DMS53 treated with DMSO at 0.1 percent for 48 hours (cell line): ENCODE data around the gene UBASH3B.
A peak's percentile ranks its signal among the peaks of the same experiment; 100 is the strongest.
"Not testable (repeated sequence)": the region's sequence is repeated elsewhere in the genome, so short reads cannot be mapped to it uniquely, and the experiment has no call there.

Experiments
- DNase-seq: peaks from one replicate; lab custom pipeline; 2025; ENCODE audit not compliant: unreplicated experiment; lab: John Stamatoyannopoulos, UW

UBASH3B gene

GRCh38 chr11:122655527-122656072 is at the start of gene UBASH3B:
Gene UBASH3B, plus strand, starts transcription at chr11:122655722. Its CDS starts 328 bp downstream, at chr11:122656050.
- DNase-seq: no peak

- DNase-seq: not testable (repeated sequence)
Measured at GRCh38 chr11:122607162-122607561, 48.4 kb upstream of the UBASH3B start.

GRCh38 chr11:122612123-122612824 is 43.2 kb upstream of the UBASH3B start:
- DNase-seq: no peak

- no peak for DNase-seq
Measured at GRCh38 chr11:122616718-122617117, 38.8 kb upstream of the UBASH3B start.

GRCh38 chr11:122617297-122617696 is 38.2 kb upstream of the UBASH3B start:
- DNase-seq: no peak

- DNase-seq: no peak
Measured at GRCh38 chr11:122617926-122618325, 37.6 kb upstream of the UBASH3B start.

- no peak for DNase-seq
Measured at GRCh38 chr11:122618927-122619326, 36.6 kb upstream of the UBASH3B start.

DNA sequence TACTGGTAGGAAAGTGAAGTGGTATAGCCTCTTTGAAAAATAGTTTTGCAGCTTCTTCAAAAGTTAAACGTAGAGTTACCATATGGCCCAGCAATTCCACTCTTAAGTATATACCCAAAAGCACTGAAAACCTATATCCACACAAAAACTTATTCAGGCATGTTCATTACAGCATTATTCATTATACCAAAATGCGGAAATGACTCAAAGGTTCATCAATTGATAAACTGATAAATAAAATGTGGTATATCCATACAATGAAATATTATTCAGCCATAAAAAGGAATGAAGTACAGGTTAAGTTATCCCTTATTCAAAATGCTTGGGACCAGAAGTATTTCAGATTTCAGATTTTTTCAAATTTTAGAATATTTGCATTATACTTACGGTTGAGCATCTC is 35.8 kb upstream of the UBASH3B start:
- DNase-seq: no peak

DNA sequence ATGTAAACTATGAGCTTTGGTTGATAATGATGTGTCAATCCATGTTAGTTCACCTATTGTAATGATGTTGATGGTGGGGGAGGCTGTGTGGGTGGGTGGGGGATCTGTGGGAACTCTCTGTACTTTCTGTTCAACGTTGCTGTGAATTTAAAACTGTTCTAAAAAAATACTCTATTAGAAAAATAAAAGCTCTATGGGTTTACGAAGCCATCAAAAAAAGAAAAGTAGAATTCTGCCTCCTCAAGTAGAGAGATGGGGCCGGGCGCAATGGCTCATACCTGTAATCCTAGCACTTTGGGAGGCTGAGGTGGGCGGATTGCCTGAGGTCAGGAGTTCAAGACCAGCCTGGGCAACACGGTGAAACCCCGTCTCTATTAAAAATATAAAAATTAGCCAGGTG is 30.0 kb upstream of the UBASH3B start:
- not testable (repeated sequence) for DNase-seq

DNA sequence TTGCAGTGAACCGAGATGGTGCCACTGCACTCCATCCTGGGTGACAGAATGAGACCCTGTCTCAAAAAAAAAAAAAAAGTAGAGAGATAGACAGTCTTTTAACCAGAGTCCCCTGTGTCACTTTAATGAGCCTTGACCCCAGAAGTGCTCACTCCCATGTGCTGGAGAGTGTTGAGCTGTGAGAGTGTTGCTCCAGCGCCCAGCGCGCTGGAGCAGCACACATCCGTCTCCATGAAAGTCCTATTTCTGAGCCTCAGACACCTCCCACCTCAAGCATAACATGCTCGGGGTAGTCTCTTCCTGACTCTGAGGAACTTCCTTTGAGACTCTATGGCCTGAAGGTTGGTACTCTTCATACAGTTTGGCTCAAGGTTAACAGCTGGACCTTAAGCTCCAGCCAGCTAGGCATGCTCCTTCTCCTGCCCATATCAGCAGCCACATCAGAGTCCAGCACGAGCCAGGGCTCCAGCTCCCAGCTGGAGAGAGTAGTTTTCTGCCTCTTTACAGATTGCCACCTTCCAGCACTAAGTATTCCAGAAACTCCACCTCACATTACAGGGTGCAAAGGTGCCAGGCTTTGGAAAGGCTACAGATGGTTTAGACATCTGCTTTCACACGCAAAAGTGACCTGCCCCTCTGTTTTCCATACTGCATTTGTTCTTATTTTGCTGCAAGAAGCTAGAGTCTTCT is 29.4 kb upstream of the UBASH3B start:
- no peak for DNase-seq

DNA sequence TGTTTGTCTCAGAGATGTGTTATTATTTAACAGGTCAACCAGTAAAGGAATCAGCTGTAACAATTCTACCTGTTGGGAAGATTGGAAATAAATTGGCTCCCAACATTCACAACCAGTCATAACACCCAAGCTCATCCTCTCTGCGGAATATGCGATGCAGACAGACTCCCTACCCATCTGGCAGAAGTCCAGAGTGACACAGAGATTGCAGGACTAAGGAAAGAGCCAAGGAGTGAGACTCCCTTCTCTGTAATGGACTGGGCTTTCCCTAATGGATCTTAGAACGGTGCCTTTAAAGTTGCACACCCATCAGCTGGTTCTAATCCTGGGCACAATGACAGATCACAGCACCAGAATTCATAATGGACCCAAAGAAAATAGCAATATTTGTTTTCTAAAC is 27.8 kb upstream of the UBASH3B start:
- no peak for DNase-seq

DNA sequence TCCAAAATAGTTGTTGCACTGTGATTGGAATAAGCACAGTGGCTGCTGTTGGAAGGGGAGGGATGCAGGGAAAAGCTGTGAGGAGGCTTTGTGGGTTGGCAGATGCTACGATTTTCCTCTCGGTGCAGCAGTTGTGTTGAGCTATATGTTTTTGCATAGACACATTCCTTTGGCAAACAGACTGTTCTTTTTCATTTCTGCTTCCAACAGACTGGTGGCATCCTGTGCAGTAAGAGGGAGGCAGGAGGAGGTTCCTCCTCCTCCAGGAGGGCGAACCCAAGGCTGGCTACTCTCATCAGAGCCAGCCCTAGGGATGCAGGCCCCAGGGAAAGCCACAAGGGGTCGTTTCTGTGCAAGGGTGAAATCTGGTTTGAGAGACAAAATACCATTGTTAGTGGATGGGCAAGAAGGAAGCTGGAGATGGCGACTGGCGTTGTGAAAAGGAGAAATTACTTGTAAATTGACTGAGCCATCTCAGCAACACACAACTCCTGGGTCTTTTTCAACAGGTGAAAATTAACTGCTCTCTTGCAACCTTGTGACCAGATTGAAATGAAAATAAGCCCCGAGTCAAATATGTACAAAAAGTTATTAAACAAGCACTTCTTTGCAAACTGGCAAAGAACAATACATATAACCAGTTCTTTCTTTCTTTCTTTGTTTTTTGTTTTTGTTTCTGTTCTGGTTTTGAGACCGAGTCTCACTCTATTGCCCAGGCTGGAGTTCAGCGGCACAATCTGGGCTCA is 26.5 kb upstream of the UBASH3B start:
- peak; percentile 7 for DNase-seq

DNA sequence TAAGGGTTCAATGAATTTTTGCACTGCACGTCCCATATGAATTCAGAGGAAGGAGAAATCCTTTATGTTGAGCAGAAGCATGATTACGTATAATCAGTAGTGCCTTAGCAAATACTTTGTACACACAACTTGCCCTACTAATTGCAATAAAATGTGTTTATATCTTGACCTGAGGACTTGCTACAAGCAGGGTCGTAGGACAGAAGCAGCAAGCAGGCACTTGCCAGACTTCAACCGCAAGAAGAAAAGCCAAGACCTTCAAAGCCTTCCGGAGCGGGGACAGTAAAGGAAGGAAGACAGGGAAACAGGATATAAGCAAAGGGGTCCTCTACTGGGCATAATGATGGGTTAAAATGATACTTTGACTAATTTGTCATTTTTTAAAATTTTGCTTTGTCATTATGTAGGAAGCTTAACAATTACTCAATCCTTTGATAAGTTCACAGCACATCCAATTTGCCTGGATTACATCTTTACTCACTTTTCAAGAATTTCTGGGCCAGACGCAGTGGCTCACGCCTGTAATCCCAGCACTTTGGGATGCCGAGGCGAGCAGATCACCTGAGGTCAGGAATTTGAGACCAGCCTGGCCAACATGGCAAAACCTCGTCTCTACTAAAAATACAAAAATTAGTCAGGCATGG is 23.2 kb upstream of the UBASH3B start:
- no peak for DNase-seq

GRCh38 chr11:122633219-122633829 is 22.2 kb upstream of the UBASH3B start:
- DNase-seq: peak; percentile 2

DNA sequence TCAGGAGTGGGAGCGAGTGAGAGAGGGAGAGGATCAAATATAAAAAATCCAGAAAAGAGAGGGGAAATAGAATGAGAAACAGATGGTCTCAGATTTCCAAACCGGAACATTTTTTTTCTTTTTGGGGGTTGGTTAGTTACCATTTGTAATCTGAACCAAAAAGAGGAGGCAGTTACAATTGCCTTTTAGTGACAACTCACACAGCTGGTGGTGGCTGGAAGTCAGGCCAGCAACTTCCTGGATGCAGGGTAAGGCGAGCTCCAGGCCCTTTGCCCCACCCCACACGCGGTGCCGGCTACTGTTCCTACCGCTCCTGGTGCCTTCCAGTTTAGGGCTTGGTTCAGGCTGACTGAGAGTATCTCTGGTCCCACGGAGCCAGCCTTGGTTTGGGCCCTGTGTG is 21.0 kb upstream of the UBASH3B start:
- DNase-seq: no peak

GRCh38 chr11:122637541-122637940 is 18.0 kb upstream of the UBASH3B start:
- no peak for DNase-seq

DNA sequence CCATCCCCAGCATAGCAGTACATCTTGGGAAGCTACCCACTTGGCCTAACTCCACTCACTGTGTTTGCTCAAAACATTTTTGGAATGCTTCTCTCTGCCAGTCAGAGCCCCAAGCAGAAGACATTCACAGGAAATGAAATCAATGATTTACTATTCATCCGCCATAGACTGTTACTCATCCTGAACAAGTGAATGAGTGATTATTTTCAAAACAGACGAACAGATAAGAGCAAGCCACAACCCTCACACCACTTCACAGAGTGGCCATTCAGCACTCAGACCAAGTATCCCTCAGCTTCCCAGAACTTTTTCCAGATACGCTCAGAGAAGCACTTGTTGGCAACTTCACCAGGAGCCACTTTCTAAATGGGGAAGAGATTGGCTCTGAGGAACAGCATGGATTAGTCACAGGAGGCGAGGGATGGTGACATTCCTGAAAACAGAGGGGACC is 13.0 kb upstream of the UBASH3B start:
- no peak for DNase-seq

GRCh38 chr11:122642971-122643370 is 12.6 kb upstream of the UBASH3B start:
- DNase-seq: no peak

DNA sequence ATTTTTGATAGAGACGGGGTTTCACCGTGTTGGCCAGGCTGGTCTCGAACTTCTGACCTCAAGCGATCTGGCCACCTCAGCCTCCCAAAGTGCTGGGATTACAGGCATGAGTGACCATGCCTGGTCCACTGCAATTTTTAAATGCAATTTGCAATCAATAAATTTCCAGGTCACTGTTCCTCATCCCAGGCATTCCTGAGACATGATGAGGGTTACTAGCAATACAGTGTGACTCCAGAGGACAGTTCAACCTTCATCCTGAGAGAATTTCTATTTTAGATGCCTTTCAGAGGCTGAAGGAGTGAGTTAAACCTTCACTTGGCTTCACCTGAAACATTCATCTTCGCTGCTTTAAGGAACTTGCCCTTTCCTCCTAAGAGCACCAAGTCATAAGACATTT is 9.7 kb upstream of the UBASH3B start:
- no peak for DNase-seq

DNA sequence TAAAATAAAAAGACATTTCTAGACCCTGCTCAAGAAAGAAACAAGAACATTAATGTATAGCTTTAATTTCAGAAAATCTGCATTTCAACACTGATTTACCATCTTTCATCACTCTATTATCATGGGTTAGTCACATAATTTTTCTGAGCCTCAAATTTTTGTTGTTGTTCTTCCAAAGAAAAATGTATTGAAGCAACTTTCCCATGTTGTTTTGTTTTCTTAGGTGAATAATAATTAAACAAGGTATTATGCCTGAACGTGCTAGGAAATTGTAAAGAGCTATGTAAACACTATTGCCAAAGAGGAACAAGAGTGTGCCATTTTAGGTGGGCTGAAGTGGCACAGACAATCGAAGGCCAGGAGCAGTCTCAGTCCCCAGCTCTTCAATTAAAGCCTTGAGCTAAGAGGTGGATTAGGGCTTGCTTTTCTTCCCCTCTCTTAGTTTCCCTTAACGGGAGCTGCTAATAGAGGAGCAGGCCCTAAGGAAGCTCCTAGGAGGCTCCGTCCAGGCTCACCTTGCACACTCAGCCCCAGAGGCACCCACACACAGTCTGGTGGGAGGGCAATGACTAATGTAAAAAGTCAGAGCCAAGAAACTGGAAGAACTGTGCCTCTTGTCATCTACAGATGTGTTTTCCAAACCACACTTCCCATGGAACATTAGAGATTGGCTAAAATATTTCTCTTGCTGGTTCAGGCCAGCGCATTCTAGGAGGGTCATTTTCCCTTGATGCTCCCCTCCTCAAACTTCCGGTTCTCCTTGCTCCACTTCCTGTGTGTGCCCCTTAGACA is 8.8 kb upstream of the UBASH3B start:
- DNase-seq: no peak
